ENCODE results near the gene OLFM3. TPM values are rescaled to one million over a fixed set of nuclear protein-coding genes. Genes with fewer than 3 reads are reported as not detected.

The OLFM3 gene
- total RNA-seq, 1 experiment from 2014 or later: not detected

GRCh38 chr1:101929343-101929742 is 67.4 kb downstream of the OLFM3 start:
- Mint-ChIP-seq H3K27me3 (ENCODE audit: insufficient read depth, unreplicated experiment) (no peaks in the 10 kb centered on the region), H3K4me1 (ENCODE audit: low read depth, unreplicated experiment) (no peaks in the 10 kb centered on the region), H3K9me3 (ENCODE audit: unreplicated experiment) (no peaks in the 10 kb centered on the region), H3K27ac (ENCODE audit: unreplicated experiment) (no peak overlapping the region), H3K4me3 (ENCODE audit: unreplicated experiment) (no peak overlapping the region), H3K36me3 (ENCODE audit: insufficient read depth, unreplicated experiment) (no peaks in the 10 kb centered on the region)
- no peak for DNase-seq
- Histone ChIP-seq H3K4me3 (ENCODE audit: low read depth, low read length) (no peak overlapping the region), H3K9me3 (no peaks in the 10 kb centered on the region), H3K27me3 (replicated peaks; ENCODE audit: control insufficient read depth, insufficient read depth, low read length) (no peaks in the 10 kb centered on the region), H3K36me3 (ENCODE audit: control insufficient read depth, insufficient read depth, low read length) (no peaks in the 10 kb centered on the region), H3K4me1 (no peaks in the 10 kb centered on the region)
- ChIA-PET POLR2A (no interaction called here), CTCF (no interaction called here)
- intact Hi-C loops (cut with micrococcal nuclease; ENCODE audit: unreplicated experiment): no loop called here
- TF ChIP-seq CTCF (IDR thresholded peaks at IDR 0.05; ENCODE audit: insufficient read depth in 1 of 2, low read depth in 1 of 2, low read length in 1 of 2, severe bottlenecking in 1 of 2, unreplicated experiment in 1 of 2): no peak
- BruUV-seq (replicated peaks): no TSS peak

GRCh38 chr1:101928829-101929228 is 67.9 kb downstream of the OLFM3 start:
- Mint-ChIP-seq H3K36me3 (ENCODE audit: insufficient read depth, unreplicated experiment) (no peaks in the 10 kb centered on the region), H3K27me3 (ENCODE audit: insufficient read depth, unreplicated experiment) (no peaks in the 10 kb centered on the region), H3K27ac (ENCODE audit: unreplicated experiment) (no peak overlapping the region), H3K4me3 (ENCODE audit: unreplicated experiment) (no peak overlapping the region), H3K9me3 (ENCODE audit: unreplicated experiment) (no peaks in the 10 kb centered on the region), H3K4me1 (ENCODE audit: low read depth, unreplicated experiment) (no peaks in the 10 kb centered on the region)
- TF ChIP-seq CTCF (IDR thresholded peaks at IDR 0.05; ENCODE audit: insufficient read depth in 1 of 2, low read depth in 1 of 2, low read length in 1 of 2, severe bottlenecking in 1 of 2, unreplicated experiment in 1 of 2): no peak
- Histone ChIP-seq H3K36me3 (ENCODE audit: control insufficient read depth, insufficient read depth, low read length) (no peaks in the 10 kb centered on the region), H3K4me3 (ENCODE audit: low read depth, low read length) (no peak overlapping the region), H3K9me3 (no peaks in the 10 kb centered on the region), H3K27me3 (replicated peaks; ENCODE audit: control insufficient read depth, insufficient read depth, low read length) (no peaks in the 10 kb centered on the region), H3K4me1 (no peaks in the 10 kb centered on the region)
- ChIA-PET CTCF (no interaction called here), POLR2A (no interaction called here)
- no peak for DNase-seq
- BruUV-seq (replicated peaks): no TSS peak
- intact Hi-C loops (cut with micrococcal nuclease; ENCODE audit: unreplicated experiment): no loop called here

- H3K27ac Mint-ChIP-seq (ENCODE audit: unreplicated experiment): no peak overlapping the region
- intact Hi-C loops (cut with micrococcal nuclease; ENCODE audit: unreplicated experiment): no loop called here
- no peaks in the 10 kb centered on the region for H3K36me3 Mint-ChIP-seq (ENCODE audit: insufficient read depth, unreplicated experiment)
- Histone ChIP-seq H3K4me1 (no peaks in the 10 kb centered on the region), H3K36me3 (ENCODE audit: control insufficient read depth, insufficient read depth, low read length) (no peaks in the 10 kb centered on the region), H3K9me3 (no peaks in the 10 kb centered on the region), H3K27me3 (replicated peaks; ENCODE audit: control insufficient read depth, insufficient read depth, low read length) (no peaks in the 10 kb centered on the region), H3K4me3 (ENCODE audit: low read depth, low read length) (no peak overlapping the region)
- no peaks in the 10 kb centered on the region for H3K9me3 Mint-ChIP-seq (ENCODE audit: unreplicated experiment)
- CTCF ChIA-PET: no interaction called here
- BruUV-seq (replicated peaks): no TSS peak
- POLR2A ChIA-PET: no interaction called here
- no peaks in the 10 kb centered on the region for H3K4me1 Mint-ChIP-seq (ENCODE audit: low read depth, unreplicated experiment)
- no peak for DNase-seq
- no peak for TF ChIP-seq CTCF (IDR thresholded peaks at IDR 0.05; ENCODE audit: insufficient read depth in 1 of 2, low read depth in 1 of 2, low read length in 1 of 2, severe bottlenecking in 1 of 2, unreplicated experiment in 1 of 2)
- H3K27me3 Mint-ChIP-seq (ENCODE audit: insufficient read depth, unreplicated experiment): no peaks in the 10 kb centered on the region
- no peak overlapping the region for H3K4me3 Mint-ChIP-seq (ENCODE audit: unreplicated experiment)
These were observed 72.0 kb downstream of the OLFM3 start for GRCh38 chr1:101924700-101925099.
